NCI-H146 treated with DMSO at 0.1 percent for 48 hours (cell line): ENCODE measurements around the gene CCDC154.
"Not testable (repeated sequence)": the region's sequence is repeated elsewhere in the genome, so short reads cannot be mapped to it uniquely, and the experiment has no call there.

Experiments used
- DNase-seq: peaks from one replicate; lab custom pipeline; 2025; ENCODE audit not compliant: unreplicated experiment; lab: John Stamatoyannopoulos, UW

The CCDC154 gene

DNA sequence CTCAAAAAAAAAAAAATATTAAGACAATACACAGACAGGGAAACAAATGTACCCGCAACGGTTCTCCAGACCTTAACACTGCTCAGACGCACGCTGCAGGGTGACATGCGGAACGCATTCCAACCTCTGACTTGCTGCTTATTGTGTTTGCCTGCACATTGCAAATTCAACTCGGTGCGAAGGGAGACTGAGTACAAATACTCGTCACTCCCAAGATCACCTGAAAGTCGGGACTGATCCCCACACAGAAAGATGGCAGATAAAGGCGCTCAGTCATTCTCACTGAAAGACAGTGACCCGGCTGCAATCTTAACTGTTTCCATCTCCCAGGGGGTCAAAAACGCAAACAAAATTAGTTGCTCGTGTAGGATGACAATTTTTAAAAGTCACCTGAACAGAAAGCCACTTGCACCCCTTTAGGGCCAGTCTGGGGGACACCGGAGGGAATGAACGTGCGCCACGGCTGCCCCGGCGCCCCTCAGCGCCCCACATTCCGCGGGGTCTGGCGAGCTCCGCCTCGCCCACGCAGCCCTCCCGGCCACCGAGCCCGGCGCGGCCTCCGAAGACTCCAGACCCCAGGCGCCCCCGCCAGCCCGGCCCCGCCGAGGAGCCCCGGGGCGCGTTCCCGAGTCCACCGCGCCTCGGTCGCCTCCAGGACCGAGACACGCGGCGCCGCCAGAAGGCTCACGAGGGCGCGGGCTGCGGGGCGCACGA lies 29.9 kb upstream of the CCDC154 start:
- DNase-seq = no peak

DNA sequence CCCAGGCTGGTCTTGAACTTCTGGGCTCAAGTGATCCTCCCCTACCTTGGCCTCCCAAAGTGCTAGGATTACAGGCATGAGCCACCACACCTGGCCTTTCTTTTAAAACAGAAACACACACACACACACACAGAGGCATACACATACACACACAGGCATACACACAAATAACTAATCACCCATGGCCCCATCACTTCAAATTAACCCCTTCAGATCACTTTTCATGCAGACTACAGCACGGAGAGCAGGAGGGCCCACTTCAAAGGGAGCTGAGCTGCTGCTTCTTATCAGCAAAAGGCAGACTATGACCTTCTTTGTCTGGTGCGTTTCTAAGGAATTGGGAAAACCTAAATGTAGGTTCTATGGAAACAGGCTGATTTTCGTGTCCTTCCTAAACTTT lies 28.6 kb upstream of the CCDC154 start:
- no peak for DNase-seq

DNA sequence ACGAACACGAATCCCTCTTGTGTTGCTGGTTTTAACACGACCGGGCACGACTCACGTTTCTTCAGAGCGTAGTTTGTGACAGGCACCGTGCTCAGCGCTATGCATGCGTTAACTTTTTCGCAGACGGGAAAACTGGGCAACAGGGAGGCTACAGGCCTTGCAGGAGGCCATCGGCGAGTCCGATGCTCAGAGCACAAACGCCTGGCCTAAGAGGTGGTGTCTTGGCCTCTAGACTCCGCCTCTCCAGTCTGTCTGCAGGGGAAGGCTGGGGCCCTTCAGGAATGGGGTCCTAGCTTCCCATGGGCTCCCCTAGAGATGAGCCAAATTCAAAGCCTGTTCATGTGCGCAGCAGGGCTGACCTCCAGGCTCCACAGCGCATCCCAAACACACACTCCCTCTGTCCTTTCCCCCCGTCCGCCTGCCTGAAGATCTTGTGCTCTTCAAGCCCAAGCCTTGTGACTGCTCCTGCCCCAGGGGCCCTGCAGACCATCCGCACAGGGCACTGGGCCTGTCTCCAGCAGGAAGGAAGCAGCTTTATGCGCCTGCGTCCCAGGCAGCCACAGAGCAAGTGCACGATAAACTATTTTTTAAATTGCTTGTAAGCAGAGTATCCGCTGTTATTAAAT lies 27.3 kb upstream of the CCDC154 start:
- DNase-seq = no peak

DNA sequence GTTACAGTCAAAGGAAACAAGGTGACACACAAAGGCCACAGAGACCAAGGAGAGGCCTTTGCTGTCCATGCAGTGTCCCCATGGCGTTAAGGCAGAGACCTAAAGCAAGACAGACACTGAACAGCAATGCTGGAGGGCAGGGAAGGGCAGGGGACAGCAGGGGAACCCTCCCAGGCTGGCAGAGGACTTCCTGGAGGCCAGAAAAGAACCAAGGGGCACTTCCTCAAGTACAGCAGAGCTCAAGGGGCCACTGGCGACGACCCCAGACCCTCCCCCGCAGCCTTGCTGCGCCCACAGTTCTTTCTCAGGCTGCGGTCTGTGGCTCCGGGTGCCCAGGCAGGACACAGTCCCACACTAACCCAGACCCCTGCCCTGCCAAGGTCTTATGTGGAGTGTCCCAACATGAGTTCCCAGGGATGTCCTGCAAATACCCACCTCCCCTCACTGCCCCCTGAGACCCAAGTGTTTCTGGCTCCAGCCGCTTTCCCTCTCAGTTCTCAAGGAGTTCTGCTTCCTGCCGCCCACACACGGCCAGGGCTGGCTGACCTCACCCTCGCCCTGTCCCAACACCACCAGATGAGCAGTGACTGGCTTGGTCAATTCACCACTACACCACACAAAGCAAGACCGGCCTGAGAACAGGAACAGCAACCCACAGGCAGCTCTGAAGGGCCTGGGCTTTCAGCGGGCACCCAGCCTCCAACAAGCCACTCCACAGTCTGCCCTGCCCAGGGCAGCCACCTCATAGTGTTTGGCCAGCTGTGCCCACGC lies 26.3 kb upstream of the CCDC154 start:
- no peak for DNase-seq

DNA sequence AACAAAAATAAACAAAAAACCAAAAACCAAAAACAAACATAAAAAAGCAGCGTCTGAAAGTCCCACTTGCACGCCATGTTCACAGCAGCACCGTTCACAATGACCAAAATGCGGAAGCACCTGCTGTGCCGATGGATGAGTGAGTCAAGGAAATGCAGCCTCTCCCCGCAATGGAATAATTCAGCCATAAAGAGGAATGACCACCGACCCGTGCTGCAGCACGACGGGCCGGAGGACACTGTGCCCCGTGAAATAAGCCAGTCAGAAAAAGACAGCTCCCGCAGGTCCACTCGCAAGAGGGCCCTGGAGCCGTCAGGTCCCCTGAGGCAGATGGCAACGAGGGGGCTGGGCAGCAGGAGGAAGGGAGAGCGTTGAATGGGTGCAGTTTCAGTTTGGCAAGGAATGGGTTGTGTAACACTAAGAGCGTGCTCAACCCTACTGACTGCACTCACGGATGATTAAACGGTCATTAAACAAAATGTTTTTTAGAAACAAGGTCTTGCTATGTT lies 25.4 kb upstream of the CCDC154 start:
- DNase-seq = no peak

DNA sequence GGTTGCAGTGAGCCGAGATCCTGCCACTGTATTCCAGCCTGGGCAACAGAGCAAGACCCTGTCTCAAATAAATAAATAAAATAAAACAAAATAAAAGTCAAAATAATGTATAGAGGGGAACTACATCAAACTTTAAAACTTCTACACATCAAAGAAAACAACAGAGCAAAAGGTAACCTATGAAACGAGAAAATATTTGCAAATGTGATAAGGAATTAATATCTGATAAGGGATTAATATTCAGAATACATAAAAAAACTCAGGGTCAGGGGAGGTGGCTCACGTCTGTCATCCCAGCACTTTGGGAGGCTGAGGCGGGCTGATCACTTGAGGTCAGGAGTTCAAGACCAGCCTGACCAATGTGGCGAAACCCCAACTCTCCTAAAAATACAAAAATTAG lies 24.8 kb upstream of the CCDC154 start:
- DNase-seq = not testable (repeated sequence)

GRCh38 chr16:1468426-1468810 lies 24.1 kb upstream of the CCDC154 start:
- no peak for DNase-seq

- no peak for DNase-seq
Measured at GRCh38 chr16:1466968-1467521, 22.7 kb upstream of the CCDC154 start.

DNA sequence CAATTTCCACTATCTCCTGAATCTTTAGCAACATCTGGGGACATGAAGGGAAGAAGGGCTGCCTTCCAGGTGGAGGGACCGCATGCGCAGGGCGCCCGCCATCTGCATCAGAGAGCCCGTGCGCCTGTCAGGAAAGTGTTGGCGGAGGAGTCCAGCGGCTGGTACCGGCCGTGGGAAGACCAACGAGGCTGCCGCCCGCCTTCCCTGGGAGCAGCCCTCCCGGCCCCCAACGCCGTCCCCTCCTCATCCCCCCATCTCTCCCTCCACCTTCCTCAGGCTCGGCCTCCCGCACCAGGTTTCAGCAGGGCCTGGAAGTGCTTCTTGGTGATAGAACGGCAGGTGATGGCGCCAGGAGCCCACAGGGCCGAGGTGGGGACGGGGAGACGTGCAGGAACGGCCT lies 21.7 kb upstream of the CCDC154 start:
- no peak for DNase-seq

GRCh38 chr16:1465567-1465915 lies 21.2 kb upstream of the CCDC154 start:
- DNase-seq = no peak

GRCh38 chr16:1464894-1465566 lies 20.7 kb upstream of the CCDC154 start:
- DNase-seq = no peak

DNA sequence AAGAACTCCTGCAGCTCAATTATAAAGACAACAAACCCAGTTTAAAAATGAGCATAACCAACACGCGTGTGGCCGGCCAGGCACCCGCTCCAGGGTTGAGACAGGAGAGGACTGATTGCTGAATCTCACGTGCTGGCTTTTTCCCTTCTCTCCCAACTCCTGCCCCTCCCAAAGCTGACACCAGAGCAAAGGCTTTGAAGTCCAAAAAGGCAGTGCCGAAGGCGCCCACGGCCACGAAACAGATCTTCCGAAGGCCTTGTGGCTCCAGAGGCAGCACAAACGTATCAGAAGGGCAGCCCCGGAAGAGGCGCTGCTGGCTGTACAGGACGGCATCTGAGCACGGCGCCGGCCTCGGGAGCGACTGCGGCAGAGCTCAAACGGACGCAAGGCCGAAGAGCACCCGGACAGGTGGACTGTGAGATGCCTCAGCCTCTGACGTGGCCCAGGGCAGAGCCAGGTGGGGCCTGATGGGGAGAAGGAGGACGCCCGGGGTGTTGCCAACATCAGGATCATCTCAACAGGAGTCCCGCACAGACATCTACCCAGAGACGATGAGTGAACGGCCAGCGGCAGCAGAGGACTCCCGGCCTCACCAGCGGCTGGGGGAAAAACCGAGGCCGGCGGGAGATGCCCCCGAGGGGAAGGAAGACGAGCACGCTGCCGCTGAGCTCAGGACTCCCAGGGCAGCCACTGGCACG lies 20.0 kb upstream of the CCDC154 start:
- DNase-seq = no peak

DNA sequence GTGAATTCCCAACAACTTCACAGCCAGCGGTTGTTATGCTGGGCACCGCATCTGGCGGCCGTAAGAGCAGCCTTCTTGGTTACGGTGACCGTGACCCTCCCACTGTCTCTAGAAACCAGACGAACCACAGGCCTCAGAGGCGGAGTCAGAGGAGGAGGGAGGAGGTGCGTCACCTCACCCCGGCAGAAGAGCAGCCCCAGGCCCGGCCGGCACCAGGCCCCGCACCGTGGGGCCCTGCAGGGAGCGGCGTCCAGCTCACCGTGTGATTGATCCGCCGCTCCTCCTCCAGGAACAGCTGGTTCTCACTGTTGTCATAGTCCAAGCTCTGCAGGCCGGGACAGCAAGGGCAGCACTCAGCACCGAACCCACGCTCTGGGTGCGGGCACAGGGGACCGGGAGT lies 16.8 kb upstream of the CCDC154 start:
- DNase-seq = no peak

DNA sequence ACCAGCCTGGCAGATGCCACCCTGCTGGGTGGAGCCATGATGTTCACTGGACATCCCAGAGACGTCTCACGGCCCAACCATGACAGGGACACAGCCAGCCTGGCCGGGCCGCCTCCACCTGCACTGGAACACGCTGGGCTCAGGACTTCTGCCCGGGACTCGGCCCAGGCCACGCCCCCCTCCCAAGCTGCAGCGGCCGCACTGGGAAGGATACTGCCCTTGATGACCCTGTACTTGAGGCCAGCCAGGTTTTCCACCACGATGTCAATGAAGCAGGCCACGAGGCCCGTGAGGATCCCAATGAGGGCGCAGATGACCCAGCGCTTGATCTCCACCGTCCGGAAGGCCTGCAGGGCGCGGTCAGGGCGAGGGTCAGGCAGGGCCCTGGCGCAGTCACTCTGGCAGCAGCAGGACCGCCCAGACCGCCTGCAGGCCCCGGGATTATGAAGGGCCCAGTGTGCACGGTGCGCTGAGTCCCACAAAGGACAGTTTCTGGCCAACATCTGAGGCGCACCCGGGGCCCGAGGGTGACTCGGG lies 16.3 kb upstream of the CCDC154 start:
- DNase-seq = no peak

- DNase-seq = no peak
Measured at GRCh38 chr16:1459967-1460366, 15.6 kb upstream of the CCDC154 start.

DNA sequence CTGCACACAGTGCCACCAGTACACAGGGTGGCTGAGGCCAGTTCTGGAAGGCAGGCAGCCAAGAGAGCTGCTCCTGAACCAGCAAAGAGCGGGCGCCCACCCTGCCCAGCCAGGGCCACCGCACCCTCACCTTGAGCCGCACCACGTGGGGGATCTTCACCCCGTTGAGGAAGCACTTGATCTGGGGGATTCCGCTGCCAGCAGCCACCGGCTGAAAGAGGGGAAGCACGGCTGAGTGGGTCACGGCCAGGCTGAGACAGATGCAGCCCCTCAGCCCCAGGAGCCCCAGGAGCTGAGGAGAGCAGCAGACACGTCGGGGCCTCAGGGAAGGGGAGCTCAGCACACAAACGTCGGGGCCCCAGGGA lies 14.6 kb upstream of the CCDC154 start:
- DNase-seq = no peak

DNA sequence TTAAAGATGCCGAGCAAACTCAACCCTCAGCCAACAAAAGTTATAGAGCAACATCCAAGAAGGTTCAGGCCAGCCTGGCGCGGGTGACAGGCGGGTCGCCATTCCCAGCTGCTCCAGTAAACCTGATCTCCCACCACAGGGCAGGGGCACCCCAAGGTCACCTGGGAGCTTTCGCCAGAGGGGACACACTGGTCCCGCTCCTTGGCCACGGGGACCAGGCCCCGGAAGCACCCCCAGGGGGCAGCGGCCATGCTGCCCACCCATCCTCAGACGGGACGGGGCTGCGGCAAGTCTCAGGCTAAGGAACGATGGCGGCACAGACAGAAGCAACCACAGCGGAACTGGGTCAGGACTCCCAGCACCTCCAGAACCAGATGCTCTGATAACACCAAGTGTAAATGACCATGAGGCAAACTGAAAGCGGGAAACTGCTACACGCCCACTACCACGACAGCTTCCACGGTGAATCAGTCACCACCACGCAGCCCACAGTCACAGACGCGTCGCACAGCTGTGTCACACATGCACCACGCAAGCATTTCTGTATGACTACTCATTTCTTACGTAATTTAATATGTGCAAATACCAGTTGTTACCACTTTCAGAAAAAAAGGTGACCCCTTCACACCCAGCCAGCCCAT lies 14.1 kb upstream of the CCDC154 start:
- DNase-seq = no peak

DNA sequence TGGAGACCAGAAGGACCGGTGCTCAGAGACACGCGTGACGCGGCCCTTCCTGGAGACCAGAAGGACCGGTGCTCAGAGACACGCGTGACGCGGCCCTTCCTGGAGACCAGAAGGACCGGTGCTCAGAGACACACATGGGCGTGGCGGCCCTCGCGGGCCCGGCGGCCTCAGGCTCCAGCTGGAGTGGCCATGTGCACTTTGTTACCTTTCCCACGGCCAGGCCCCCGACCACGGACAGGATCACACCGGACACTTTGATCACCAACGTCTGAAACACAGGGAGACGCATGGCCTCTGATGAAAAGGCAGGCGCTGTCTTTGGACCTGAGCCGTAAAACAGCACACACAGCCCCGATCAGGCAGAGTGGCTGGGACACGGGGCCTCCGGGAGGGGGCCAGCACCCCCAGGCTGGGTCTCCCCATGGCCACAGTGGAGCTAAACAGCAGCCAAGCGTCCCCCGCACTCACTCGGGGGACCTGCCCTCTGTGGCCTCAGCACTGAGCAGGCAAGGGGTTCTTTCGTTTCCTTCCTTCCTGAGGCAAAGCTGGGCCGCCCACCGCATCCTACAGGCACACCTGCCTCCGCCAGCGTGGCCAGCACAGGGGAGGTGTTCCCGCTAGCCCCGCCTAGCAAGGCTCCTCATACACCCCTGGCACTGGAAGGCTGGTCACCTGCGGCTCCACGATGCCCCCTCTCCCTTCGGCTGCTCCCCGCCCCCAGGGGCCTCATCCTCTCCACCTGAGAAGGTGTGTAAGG lies 13.3 kb upstream of the CCDC154 start:
- DNase-seq = no peak

GRCh38 chr16:1456951-1457350 lies 12.6 kb upstream of the CCDC154 start:
- DNase-seq = no peak
